ENCODE data around the gene FUBP1.

FUBP1 gene

DNA sequence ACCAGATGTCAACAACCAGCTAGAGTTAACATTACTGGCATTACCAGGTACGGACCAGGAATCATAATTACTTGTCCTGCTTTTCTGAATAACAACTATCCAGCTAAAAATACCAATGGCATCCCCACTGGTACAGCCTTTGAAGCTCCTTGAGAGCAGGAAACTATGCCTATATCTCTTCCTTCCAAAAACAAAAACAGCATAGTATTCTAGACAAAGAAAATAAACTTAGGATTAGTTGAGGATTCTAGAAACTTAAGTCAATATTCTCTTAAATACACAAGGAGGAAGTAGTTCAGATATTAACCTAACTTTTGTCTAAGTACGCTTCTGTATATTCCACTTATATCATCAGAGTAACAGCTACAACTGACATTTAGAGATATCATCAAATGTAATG lies 3.0 kb downstream of the FUBP1 start:
- peak overlapping the region; percentile 82 for H3K4me3 ChIP-seq (ENCODE audit: low read length)
- DNase-seq = no peak

DNA sequence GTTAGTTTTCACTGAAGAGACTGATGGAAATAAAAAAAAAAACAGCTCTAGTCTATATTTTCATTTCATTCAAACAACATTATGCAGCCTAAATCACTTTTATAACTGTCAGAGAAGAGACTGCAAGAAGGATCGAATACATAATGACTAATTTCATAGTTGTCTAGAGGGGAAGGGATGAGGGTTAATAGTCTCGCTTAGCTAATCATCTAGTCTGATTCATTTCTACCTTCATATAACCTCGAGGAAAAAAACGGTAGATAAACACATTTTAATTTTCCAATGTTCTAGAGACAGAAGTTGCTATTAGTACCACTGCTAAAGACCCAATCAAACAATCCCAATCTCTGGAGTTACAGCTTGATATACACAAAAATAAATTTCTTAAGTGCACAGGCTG lies 3.5 kb downstream of the FUBP1 start:
- no peak for DNase-seq
- Histone ChIP-seq H3K27me3 (replicated peaks; ENCODE audit: insufficient read depth, low read length) (no peaks in the 10 kb centered on the region), H3F3A (ENCODE audit: insufficient read depth, low read length) (peaks cover 21% of the 10 kb centered on the region), H3K9me2 (replicated peaks; ENCODE audit: insufficient read depth, low read length) (no peaks in the 10 kb centered on the region), H3K79me2 (ENCODE audit: low read length) (peaks cover 95% of the 10 kb centered on the region), H3K4me1 (ENCODE audit: low read length) (peaks cover 20% of the 10 kb centered on the region), H3K27ac (ENCODE audit: low read length) (no peak overlapping the region), H3K36me3 (replicated peaks; ENCODE audit: insufficient read depth, low read length) (peaks cover 6% of the 10 kb centered on the region; the same call in 1 of the 2 replicates), H4K20me1 (ENCODE audit: insufficient read depth, low read length) (peaks cover 74% of the 10 kb centered on the region), H2AFZ (ENCODE audit: low read length) (no peak overlapping the region), H3K4me2 (ENCODE audit: low read depth, low read length) (peak overlapping the region; percentile 84), H3K9me3 (replicated peaks; ENCODE audit: insufficient read depth, low read length) (no peaks in the 10 kb centered on the region), H3K9ac (ENCODE audit: low read length) (no peak overlapping the region), H3K4me3 (ENCODE audit: low read length) (no peak overlapping the region)
- TF ChIP-seq CTCF (IDR thresholded peaks at IDR 0.05; ENCODE audit: low read length) (no peak), EZH2phosphoT487 (IDR thresholded peaks at IDR 0.05; ENCODE audit: low read length) (no peak), EZH2 (optimal IDR thresholded peaks at IDR 0.05; ENCODE audit: low read depth, low read length) (no peak)

More for the DNA sequence above, 3.0 kb downstream of the FUBP1 start:
- Histone ChIP-seq H4K20me1 (ENCODE audit: insufficient read depth, low read length) (peaks cover 69% of the 10 kb centered on the region), H3F3A (ENCODE audit: insufficient read depth, low read length) (peaks cover 21% of the 10 kb centered on the region), H3K79me2 (ENCODE audit: low read length) (peaks cover 95% of the 10 kb centered on the region), H3K27ac (ENCODE audit: low read length) (no peak overlapping the region), H3K27me3 (replicated peaks; ENCODE audit: insufficient read depth, low read length) (no peaks in the 10 kb centered on the region), H3K4me1 (ENCODE audit: low read length) (peaks cover 20% of the 10 kb centered on the region), H3K4me2 (ENCODE audit: low read depth, low read length) (peak overlapping the region; percentile 84), H3K9me2 (replicated peaks; ENCODE audit: insufficient read depth, low read length) (no peaks in the 10 kb centered on the region), H2AFZ (ENCODE audit: low read length) (no peak overlapping the region), H3K36me3 (replicated peaks; ENCODE audit: insufficient read depth, low read length) (peaks cover 6% of the 10 kb centered on the region; the same call in 1 of the 2 replicates), H3K9ac (ENCODE audit: low read length) (no peak overlapping the region; the same call in 1 of the 2 replicates), H3K9me3 (replicated peaks; ENCODE audit: insufficient read depth, low read length) (no peaks in the 10 kb centered on the region)
- TF ChIP-seq EZH2phosphoT487 (IDR thresholded peaks at IDR 0.05; ENCODE audit: low read length) = no peak
- TF ChIP-seq CTCF (IDR thresholded peaks at IDR 0.05; ENCODE audit: low read length) = no peak
- no peak for TF ChIP-seq EZH2 (optimal IDR thresholded peaks at IDR 0.05; ENCODE audit: low read depth, low read length)

GRCh38 chr1:77972080-77972479 lies 6.8 kb downstream of the FUBP1 start:
- Histone ChIP-seq H3K9ac (ENCODE audit: low read length) (no peak overlapping the region), H3K79me2 (ENCODE audit: low read length) (peaks cover 100% of the 10 kb centered on the region), H4K20me1 (ENCODE audit: insufficient read depth, low read length) (peaks cover 97% of the 10 kb centered on the region), H3K4me2 (ENCODE audit: low read depth, low read length) (no peak overlapping the region), H3K4me1 (ENCODE audit: low read length) (peaks cover 20% of the 10 kb centered on the region), H3K9me3 (replicated peaks; ENCODE audit: insufficient read depth, low read length) (no peaks in the 10 kb centered on the region), H2AFZ (ENCODE audit: low read length) (no peak overlapping the region), H3K27ac (ENCODE audit: low read length) (no peak overlapping the region), H3F3A (ENCODE audit: insufficient read depth, low read length) (peaks cover 5% of the 10 kb centered on the region; the same call in 1 of the 2 replicates), H3K27me3 (replicated peaks; ENCODE audit: insufficient read depth, low read length) (no peaks in the 10 kb centered on the region), H3K4me3 (ENCODE audit: low read length) (no peak overlapping the region), H3K36me3 (replicated peaks; ENCODE audit: insufficient read depth, low read length) (peaks cover 29% of the 10 kb centered on the region), H3K9me2 (replicated peaks; ENCODE audit: insufficient read depth, low read length) (no peaks in the 10 kb centered on the region)
- DNase-seq = no peak
- TF ChIP-seq CTCF (IDR thresholded peaks at IDR 0.05; ENCODE audit: low read length) = no peak
- TF ChIP-seq EZH2 (optimal IDR thresholded peaks at IDR 0.05; ENCODE audit: low read depth, low read length) = no peak
- TF ChIP-seq EZH2phosphoT487 (IDR thresholded peaks at IDR 0.05; ENCODE audit: low read length) = no peak
